Common myeloid progenitor, CD34-positive (primary cell): ENCODE results near the gene LCN6.
"Not testable (repeated sequence)": the region's sequence is repeated elsewhere in the genome, so short reads cannot be mapped to it uniquely, and the experiment has no call there.

Experiments used
- CTCF ChIA-PET: fragments of 350-600 bp; sonication (Branson Sonifier 250); formaldehyde crosslinking; loops from one replicate; lab custom pipeline; 2021; ENCODE audit warnings: antibody characterized with exemption; lab: Charles Lee
- POLR2A ChIA-PET: fragments of 350-600 bp; sonication (Branson Sonifier 250); formaldehyde crosslinking; loops from one replicate; lab custom pipeline; 2021; ENCODE audit warnings: antibody characterized with exemption; lab: Charles Lee
- DNase-seq, 3 donors: peaks; one replicate each; pipeline versions ENCODE4 v3.0.0 to v3.0.0-alpha.2; 2013
- H3K27ac ChIP-seq, 2 experiments: 1 replicate in 1 of 2; 2 replicates in 1 of 2; pipeline ENCODE4 v1.7.0; 2013; ENCODE audit warnings: inconsistent platforms in 2 of 2, low read length in 2 of 2, mild to moderate bottlenecking in 2 of 2, low read depth in 1 of 2, moderate library complexity in 1 of 2; ENCODE audit not compliant: severe bottlenecking in 2 of 2, insufficient read depth in 1 of 2, poor library complexity in 1 of 2
- H3K27me3 ChIP-seq, 5 experiments: replicated peaks in 2 of 5; 1 replicate in 3 of 5; 2 replicates in 2 of 5; pipeline versions ENCODE4 v1.6.1 to v1.7.0; 2013; ENCODE audit warnings: low read length in 4 of 5, mild to moderate bottlenecking in 2 of 5, moderate library complexity in 2 of 5, inconsistent platforms in 1 of 5; ENCODE audit not compliant: insufficient read depth in 5 of 5, control insufficient read depth in 4 of 5
- H3K36me3 ChIP-seq, 4 experiments: 1 replicate in 2 of 4; 2 replicates in 2 of 4; pipeline versions ENCODE4 v1.6.1 to v1.7.0; 2013; ENCODE audit warnings: low read length in 3 of 4, control low read depth in 1 of 4, mild to moderate bottlenecking in 1 of 4; ENCODE audit not compliant: control insufficient read depth in 4 of 4, insufficient read depth in 4 of 4
- H3K4me1 ChIP-seq, 4 experiments: 1 replicate in 3 of 4; 2 replicates in 1 of 4; pipeline versions ENCODE4 v1.6.1 to v1.7.1; 2013; ENCODE audit warnings: low read length in 3 of 4, mild to moderate bottlenecking in 3 of 4, control low read depth in 1 of 4, inconsistent platforms in 1 of 4, moderate library complexity in 1 of 4; ENCODE audit not compliant: control insufficient read depth in 4 of 4, insufficient read depth in 4 of 4; ENCODE audit errors: control extremely low read depth in 1 of 4
- H3K4me3 ChIP-seq, 7 experiments: 1 replicate in 4 of 7; 2 replicates in 3 of 7; pipeline versions ENCODE4 v1.5.1 to v1.7.0; 2013; ENCODE audit warnings: mild to moderate bottlenecking in 7 of 7, low read length in 6 of 7, moderate library complexity in 6 of 7, inconsistent platforms in 2 of 7, low read depth in 2 of 7, control low read depth in 1 of 7; ENCODE audit not compliant: insufficient read depth in 4 of 7, control insufficient read depth in 1 of 7; ENCODE audit errors: extremely low read depth in 1 of 7
- H3K9me3 ChIP-seq, 5 experiments: 1 replicate in 4 of 5; 2 replicates in 1 of 5; pipeline versions ENCODE4 v1.6.1 to v1.7.1; 2013; ENCODE audit warnings: low read length in 4 of 5, mild to moderate bottlenecking in 2 of 5, inconsistent platforms in 1 of 5, low read depth in 1 of 5, moderate library complexity in 1 of 5; ENCODE audit not compliant: control insufficient read depth in 4 of 5, insufficient read depth in 2 of 5; ENCODE audit errors: control extremely low read depth in 1 of 5
- WGBS: methylation state at CpG from one replicate; pipeline ENCODE4 v1.1.5; 2013; ENCODE audit not compliant: insufficient coverage; 5-methylcytosine and 5-hydroxymethylcytosine counted together

The LCN6 gene

DNA sequence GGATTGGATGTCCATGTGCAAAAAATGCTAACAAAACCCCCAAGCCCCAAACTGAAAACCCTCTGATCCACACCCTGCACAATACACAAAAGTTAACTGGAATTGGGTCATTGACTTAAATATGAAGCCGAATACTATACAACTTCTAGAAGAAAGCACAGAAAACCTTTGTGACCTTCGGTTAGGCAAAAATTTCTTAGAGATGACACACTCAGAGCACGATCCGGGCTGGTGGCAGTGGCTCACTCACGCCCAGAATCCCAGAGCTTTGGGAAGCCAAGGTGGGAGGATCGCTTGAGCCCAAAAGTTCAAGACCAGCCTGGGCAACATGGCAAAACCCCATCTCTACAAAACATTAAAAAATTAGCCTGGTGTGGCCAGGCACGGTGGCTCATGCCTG, 37.8 kb downstream of the LCN6 start:
- no peak overlapping the region for H3K4me3 ChIP-seq
- no peaks in the 10 kb centered on the region for H3K9me3 ChIP-seq
- ChIA-PET CTCF (no interaction called here), POLR2A (no interaction called here)
- H3K27ac ChIP-seq = no peak overlapping the region
- H3K36me3 ChIP-seq = peaks cover 0 to 2% (median 0%) of the 10 kb centered on the region in 4 experiments
- no peaks in the 10 kb centered on the region for H3K27me3 ChIP-seq
- no peak for DNase-seq
- WGBS = 95% methylated on average over 5 of the region's 7 CpGs
- peaks cover 0 to 42% (median 39%) of the 10 kb centered on the region in 4 experiments for H3K4me1 ChIP-seq

DNA sequence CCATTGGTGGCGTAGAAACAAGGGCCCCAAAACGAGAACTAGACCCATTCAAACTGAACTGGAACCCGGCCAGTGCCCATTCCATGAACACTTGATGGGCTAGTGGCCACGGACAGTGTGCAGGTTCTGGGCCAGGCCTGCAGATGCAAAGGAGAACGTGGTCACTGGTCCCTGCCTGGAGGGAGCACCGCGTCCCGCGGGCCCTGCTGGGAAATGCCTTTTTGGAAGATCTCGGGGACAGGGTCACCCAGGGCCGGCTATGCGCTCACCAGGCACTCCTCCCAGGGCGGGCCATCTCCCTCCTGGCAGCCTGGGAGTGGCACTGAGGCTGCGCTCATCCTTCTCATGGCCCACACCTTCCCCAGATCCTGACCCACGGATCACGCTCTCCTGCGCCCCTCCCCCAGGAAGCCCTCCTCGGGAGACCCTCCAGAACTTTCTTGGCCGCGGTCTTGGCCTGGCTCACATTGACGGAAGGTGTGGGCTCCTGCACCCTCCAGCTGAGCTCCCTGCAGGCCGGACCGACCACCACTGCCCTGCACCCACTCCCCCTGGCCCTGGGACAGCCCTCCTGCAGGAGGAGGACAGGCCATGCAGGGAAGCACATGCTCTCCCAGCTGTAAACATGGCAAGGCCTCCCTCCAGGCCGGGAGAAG, 38.7 kb downstream of the LCN6 start:
- 94% methylated on average over 22 of the region's 24 CpGs for WGBS

DNA sequence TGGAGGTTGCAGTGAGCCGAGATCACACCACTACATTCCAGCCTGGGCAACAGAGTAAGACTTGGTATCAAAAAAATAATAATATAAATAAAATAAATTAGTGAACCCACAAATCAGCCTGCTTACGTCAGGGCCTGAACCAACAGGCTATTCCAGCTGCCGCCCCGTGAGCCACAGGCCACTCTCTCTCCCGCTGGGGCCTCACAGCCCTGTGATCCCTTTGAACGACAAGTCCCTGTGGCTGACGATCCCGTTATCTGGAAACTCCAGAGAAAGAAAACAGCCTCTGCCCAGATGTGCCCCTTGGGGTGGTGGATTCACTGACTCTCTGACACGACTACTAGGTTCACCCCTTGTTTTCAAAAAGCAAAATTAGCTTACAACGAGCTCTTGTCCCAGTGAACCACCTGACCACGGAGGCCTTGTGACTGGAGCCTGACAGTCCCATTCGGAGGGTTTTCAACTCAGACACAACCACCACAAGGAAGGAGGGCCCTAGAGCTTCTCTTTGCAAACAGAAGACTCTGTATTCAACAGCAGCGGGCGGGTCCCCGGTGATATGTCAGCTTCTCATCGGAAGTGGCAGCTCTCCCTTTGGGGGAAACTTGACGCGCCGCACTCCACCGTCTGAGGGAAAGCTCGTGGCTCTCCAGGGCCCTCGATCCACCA, 40.3 kb downstream of the LCN6 start:
- Histone ChIP-seq H3K36me3 (no peaks in the 10 kb centered on the region), H3K27ac (peak overlapping the region in 1 of 2 experiments; percentile 14), H3K4me3 (no peak overlapping the region), H3K4me1 (peaks cover 0 to 40% (median 37%) of the 10 kb centered on the region in 4 experiments), H3K27me3 (no peaks in the 10 kb centered on the region), H3K9me3 (no peaks in the 10 kb centered on the region)
- DNase-seq = no peak
- CTCF ChIA-PET = interaction anchor here (0.8 to 1.6 kb wide), 6 partner anchors 10 to 222 kb away, joined by 3 to 5 read pairs (median 3); no protein-coding TSS in a partner anchor
- POLR2A ChIA-PET = interaction anchor here (1.1 to 2.0 kb wide), 2 partner anchors 11 to 20 kb away, joined by 3 to 5 read pairs; no protein-coding TSS in a partner anchor
- 88% methylated on average over 18 of the region's 22 CpGs for WGBS

More for the DNA sequence above, 38.7 kb downstream of the LCN6 start:
- Histone ChIP-seq H3K9me3 (no peaks in the 10 kb centered on the region), H3K4me3 (no peak overlapping the region), H3K27me3 (no peaks in the 10 kb centered on the region), H3K36me3 (no peaks in the 10 kb centered on the region), H3K27ac (no peak overlapping the region), H3K4me1 (peaks cover 0 to 40% (median 37%) of the 10 kb centered on the region in 4 experiments)
- POLR2A ChIA-PET = interaction anchor here (0.6 to 2.0 kb wide), 2 partner anchors 9 to 19 kb away, joined by 3 to 5 read pairs; no protein-coding TSS in a partner anchor
- CTCF ChIA-PET = no interaction called here
- no peak for DNase-seq

DNA sequence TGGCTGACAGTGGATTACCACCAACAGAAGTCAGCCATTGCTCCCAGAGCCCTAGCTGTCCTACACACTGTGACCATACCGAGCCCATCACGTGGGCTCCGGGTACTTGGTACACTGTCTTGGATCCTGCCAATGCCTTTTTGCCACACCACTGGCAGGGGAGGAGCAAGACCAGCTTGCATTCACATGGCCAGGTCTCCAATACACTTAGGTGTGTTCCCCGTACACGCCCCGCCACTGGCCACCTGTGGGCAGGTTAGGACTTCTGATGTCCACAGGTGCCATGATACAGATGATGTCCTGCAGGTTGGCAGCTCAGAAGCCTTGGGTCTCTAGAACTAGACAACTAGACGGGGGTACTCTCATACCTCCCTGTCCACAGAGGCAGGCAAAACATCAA, 41.3 kb downstream of the LCN6 start:
- Histone ChIP-seq H3K36me3 (no peaks in the 10 kb centered on the region), H3K27me3 (no peaks in the 10 kb centered on the region), H3K27ac (no peak overlapping the region), H3K4me1 (peaks cover 2 to 46% (median 44%) of the 10 kb centered on the region in 4 experiments), H3K4me3 (no peak overlapping the region), H3K9me3 (no peaks in the 10 kb centered on the region)
- CTCF ChIA-PET = interaction anchor here (1.5 to 1.6 kb wide), 3 partner anchors 12 to 20 kb away, joined by 3 to 5 read pairs (median 3); no protein-coding TSS in a partner anchor
- POLR2A ChIA-PET = interaction anchor here (0.9 kb wide), 1 partner anchor 21 kb away, joined by 3 read pairs; no protein-coding TSS in a partner anchor
- WGBS = 96% methylated on average over 7 of the region's 7 CpGs
- DNase-seq = no peak

DNA sequence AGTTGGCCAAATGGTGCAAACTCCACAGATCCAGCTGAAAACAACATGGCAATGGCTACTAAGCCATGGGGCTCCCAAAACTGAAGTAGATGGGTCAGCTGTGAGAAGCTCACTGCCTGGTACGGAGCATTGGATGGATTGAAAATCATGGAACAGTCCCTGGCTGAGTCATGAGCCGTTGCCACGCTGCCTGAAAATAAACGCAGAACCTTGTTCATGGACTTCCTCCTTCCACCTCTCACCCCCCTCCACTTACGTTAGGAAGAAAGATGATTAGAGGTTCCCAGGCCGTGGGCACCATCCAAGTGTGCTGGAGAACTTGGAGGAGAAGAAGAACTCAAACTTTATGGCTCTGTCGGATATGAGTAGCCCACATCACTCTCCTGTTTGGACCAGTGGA, 42.8 kb downstream of the LCN6 start:
- CTCF ChIA-PET = interaction anchor here (0.6 to 1.6 kb wide), 6 partner anchors 8 to 39 kb away, joined by 3 to 4 read pairs (median 3); no protein-coding TSS in a partner anchor
- POLR2A ChIA-PET = interaction anchor here (1.3 to 1.6 kb wide), 2 partner anchors 8 to 21 kb away, joined by 3 to 9 read pairs; no protein-coding TSS in a partner anchor

DNA sequence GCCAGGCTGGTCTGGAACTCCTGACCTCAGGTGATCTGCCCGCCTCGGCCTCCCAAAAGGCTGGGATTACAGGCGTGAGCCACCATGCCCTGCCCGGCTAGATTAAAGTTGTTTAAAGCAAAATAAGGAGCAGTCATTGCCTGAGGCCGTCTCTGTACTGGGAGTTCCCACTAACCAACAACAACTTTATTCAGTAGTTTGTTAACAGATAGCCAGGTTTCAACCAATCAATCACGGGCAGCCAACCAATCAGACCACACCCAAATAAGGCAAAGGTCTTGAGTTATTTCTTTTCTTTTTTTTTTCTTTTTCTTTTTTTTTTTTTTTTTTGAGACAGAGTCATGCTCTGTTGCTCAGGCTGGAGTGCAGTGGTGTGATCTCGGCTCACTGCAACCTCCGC, 43.6 kb downstream of the LCN6 start:
- DNase-seq = not testable (repeated sequence)
- CTCF ChIA-PET = interaction anchor here (0.6 to 1.2 kb wide), 2 partner anchors 11 to 38 kb away, joined by 3 read pairs; no protein-coding TSS in a partner anchor
- POLR2A ChIA-PET = interaction anchor here (0.5 to 1.6 kb wide), 3 partner anchors 9 to 496 kb away, joined by 3 to 9 read pairs (median 4); partner anchors contain the start of gene TPRN

More for the DNA sequence above, 42.8 kb downstream of the LCN6 start:
- peak overlapping the region in 1 of 7 experiments; percentile 2 for H3K4me3 ChIP-seq
- H3K27ac ChIP-seq = no peak overlapping the region
- no peaks in the 10 kb centered on the region for H3K9me3 ChIP-seq
- H3K27me3 ChIP-seq = no peaks in the 10 kb centered on the region
- WGBS = 44% methylated on average over 3 of the region's 7 CpGs
- DNase-seq = peak in 2 of 3 donors; percentile 62 to 69
- no peaks in the 10 kb centered on the region for H3K36me3 ChIP-seq
- H3K4me1 ChIP-seq = peaks cover 2 to 51% (median 51%) of the 10 kb centered on the region in 4 experiments

More for the DNA sequence above, 43.6 kb downstream of the LCN6 start:
- H3K36me3 ChIP-seq, H3K27me3 ChIP-seq, H3K27ac ChIP-seq, H3K9me3 ChIP-seq, H3K4me3 ChIP-seq: not testable (repeated sequence)
- peaks cover 2 to 58% (median 57%) of the 10 kb centered on the region in 4 experiments for H3K4me1 ChIP-seq
- 95% methylated on average over 7 of the region's 8 CpGs for WGBS
